ENCODE results near the gene BBC3. TPM values are rescaled to one million over a fixed set of nuclear protein-coding genes. Genes with fewer than 3 reads are reported as not detected.

BBC3 gene
- total RNA-seq, 1 experiment from 2014 or later = 2.7 TPM

- Histone ChIP-seq H3K9me3 (ENCODE audit: low read depth, low read length, poor library complexity, severe bottlenecking) (no peaks in the 10 kb centered on the region), H3K4me1 (ENCODE audit: insufficient read depth, low read length, poor library complexity, severe bottlenecking) (peaks cover 27% of the 10 kb centered on the region), H3K27ac (ENCODE audit: low read depth, low read length, poor library complexity, severe bottlenecking) (no peak overlapping the region), H3K4me3 (ENCODE audit: low read depth, low read length, poor library complexity, severe bottlenecking) (peak overlapping the region; percentile 90), H3K27me3 (replicated peaks; ENCODE audit: insufficient read depth, low read depth, low read length, poor library complexity) (no peaks in the 10 kb centered on the region), H3K36me3 (ENCODE audit: insufficient read depth, low read length, poor library complexity, severe bottlenecking) (no peaks in the 10 kb centered on the region)
- ChIA-PET POLR2A (ENCODE audit: low non-redundant PET) (no interaction called here), CTCF (interaction anchor here (1.5 kb wide), 1 partner anchor 14 kb away, joined by 5 read pairs; no protein-coding TSS in a partner anchor)
- DNase-seq (ENCODE audit: low spot score) = no peak
- no peak for TF ChIP-seq EZH2 (IDR thresholded peaks at IDR 0.05; ENCODE audit: borderline replicate concordance, low read depth, low read length, poor library complexity, severe bottlenecking)
- TF ChIP-seq, protein P1, sequence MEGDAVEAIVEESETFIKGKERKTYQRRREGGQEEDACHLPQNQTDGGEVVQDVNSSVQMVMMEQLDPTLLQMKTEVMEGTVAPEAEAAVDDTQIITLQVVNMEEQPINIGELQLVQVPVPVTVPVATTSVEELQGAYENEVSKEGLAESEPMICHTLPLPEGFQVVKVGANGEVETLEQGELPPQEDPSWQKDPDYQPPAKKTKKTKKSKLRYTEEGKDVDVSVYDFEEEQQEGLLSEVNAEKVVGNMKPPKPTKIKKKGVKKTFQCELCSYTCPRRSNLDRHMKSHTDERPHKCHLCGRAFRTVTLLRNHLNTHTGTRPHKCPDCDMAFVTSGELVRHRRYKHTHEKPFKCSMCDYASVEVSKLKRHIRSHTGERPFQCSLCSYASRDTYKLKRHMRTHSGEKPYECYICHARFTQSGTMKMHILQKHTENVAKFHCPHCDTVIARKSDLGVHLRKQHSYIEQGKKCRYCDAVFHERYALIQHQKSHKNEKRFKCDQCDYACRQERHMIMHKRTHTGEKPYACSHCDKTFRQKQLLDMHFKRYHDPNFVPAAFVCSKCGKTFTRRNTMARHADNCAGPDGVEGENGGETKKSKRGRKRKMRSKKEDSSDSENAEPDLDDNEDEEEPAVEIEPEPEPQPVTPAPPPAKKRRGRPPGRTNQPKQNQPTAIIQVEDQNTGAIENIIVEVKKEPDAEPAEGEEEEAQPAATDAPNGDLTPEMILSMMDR (conservative IDR thresholded peaks at IDR 0.05; ENCODE audit: low read depth, low read length) = no peak
- intact Hi-C loops (cut with micrococcal nuclease; ENCODE audit: unreplicated experiment) = no loop called here
- TSS peak; percentile 83 for BruUV-seq (replicated peaks)
Observed at GRCh38 chr19:47229676-47230053, 1.3 kb downstream of the BBC3 start.

DNA sequence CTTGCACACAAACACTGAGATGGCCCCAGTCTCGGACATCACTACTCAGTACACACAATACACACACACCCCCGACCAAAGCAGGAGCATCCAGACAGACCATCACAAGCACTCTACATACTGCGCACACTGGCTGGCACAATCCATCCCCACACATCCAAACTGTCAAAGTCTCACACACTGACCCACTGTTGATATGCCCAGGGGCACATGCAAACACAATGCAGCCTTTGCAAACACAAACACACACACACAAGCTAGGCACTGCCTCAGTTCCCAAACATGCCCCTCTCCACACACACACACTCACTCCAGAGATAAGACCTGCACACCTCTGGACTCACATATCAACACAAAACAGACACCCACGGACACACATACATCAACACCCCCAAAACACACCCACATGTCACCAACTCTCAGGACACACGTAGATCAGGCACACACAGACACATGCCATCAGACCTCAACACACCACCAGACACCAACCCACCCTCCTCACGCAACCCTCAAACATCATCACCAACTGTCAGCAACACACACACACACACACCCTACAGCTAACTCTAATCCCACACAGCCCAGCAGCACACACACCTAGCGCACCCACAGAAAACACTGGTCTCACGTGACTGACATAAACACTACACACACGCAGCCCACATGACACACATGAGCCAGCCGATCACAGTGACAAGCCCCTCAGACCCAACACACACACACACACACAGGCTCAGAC, 1.9 kb downstream of the BBC3 start:
- H3K4me3 ChIP-seq (ENCODE audit: low read depth, low read length, poor library complexity, severe bottlenecking) = peak overlapping the region; percentile 90
- intact Hi-C loops (cut with micrococcal nuclease; ENCODE audit: unreplicated experiment) = no loop called here
- no peaks in the 10 kb centered on the region for H3K36me3 ChIP-seq (ENCODE audit: insufficient read depth, low read length, poor library complexity, severe bottlenecking)
- no peak for DNase-seq (ENCODE audit: low spot score)
- POLR2A ChIA-PET (ENCODE audit: low non-redundant PET) = no interaction called here
- H3K4me1 ChIP-seq (ENCODE audit: insufficient read depth, low read length, poor library complexity, severe bottlenecking) = peaks cover 27% of the 10 kb centered on the region
- H3K27me3 ChIP-seq (replicated peaks; ENCODE audit: insufficient read depth, low read depth, low read length, poor library complexity) = no peaks in the 10 kb centered on the region
- CTCF ChIA-PET = interaction anchor here (0.5 to 1.5 kb wide), 2 partner anchors 15 to 393 kb away, joined by 4 to 5 read pairs; no protein-coding TSS in a partner anchor
- no peak overlapping the region for H3K27ac ChIP-seq (ENCODE audit: low read depth, low read length, poor library complexity, severe bottlenecking)
- TF ChIP-seq EZH2 (IDR thresholded peaks at IDR 0.05; ENCODE audit: borderline replicate concordance, low read depth, low read length, poor library complexity, severe bottlenecking) = no peak
- TF ChIP-seq, protein P1 (conservative IDR thresholded peaks at IDR 0.05; ENCODE audit: low read depth, low read length) = no peak
- H3K9me3 ChIP-seq (ENCODE audit: low read depth, low read length, poor library complexity, severe bottlenecking) = no peaks in the 10 kb centered on the region
- BruUV-seq (replicated peaks) = no TSS peak

DNA sequence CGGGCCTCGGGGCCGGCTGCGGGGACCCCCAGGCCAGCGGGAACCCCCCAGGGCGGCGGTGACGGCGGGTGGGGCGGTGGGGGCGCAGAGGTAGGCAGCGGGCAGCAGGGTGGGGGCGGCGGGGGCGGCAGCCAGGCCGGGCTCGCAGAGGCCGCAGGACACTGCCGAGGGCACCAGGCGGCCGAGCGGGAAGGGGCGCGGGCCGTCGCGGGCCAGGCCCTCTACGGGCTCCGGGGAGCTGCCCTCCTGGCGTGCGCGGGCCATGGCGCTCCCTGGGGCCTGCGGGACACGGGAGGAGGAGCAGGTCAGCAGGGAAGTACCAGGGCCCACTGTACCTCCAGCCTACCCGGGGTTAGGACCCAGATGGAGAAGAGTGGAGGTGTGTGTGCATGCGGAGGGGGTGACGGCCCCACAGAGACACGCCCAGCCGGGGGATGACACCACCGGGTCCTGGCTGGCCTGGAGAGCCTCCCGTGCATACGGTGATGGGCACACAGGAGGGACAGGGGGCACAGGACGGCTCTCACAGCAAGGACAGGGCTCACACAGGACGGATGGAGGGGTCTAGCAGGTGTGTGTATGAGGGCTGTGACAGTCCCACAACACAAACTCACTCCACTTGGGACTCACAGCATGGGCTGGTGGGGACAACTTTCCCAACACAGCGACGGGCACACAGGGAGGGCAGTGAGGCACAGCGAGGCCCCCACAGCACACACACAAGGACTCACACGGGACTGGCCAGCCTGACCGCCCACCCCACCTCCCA, 2.6 kb downstream of the BBC3 start:
- POLR2A ChIA-PET (ENCODE audit: low non-redundant PET) = no interaction called here
- TF ChIP-seq, protein P1 (conservative IDR thresholded peaks at IDR 0.05; ENCODE audit: low read depth, low read length) = no peak
- TF ChIP-seq EZH2 (IDR thresholded peaks at IDR 0.05; ENCODE audit: borderline replicate concordance, low read depth, low read length, poor library complexity, severe bottlenecking) = no peak
- no TSS peak for BruUV-seq (replicated peaks)
- intact Hi-C loops (cut with micrococcal nuclease; ENCODE audit: unreplicated experiment) = no loop called here
- CTCF ChIA-PET = no interaction called here
- H3K36me3 ChIP-seq (ENCODE audit: insufficient read depth, low read length, poor library complexity, severe bottlenecking) = no peaks in the 10 kb centered on the region
- DNase-seq (ENCODE audit: low spot score) = no peak
- peak overlapping the region; percentile 38 for H3K4me3 ChIP-seq (ENCODE audit: low read depth, low read length, poor library complexity, severe bottlenecking)
- H3K9me3 ChIP-seq (ENCODE audit: low read depth, low read length, poor library complexity, severe bottlenecking) = no peaks in the 10 kb centered on the region
- H3K27ac ChIP-seq (ENCODE audit: low read depth, low read length, poor library complexity, severe bottlenecking) = no peak overlapping the region
- no peaks in the 10 kb centered on the region for H3K27me3 ChIP-seq (replicated peaks; ENCODE audit: insufficient read depth, low read depth, low read length, poor library complexity)
- peaks cover 27% of the 10 kb centered on the region for H3K4me1 ChIP-seq (ENCODE audit: insufficient read depth, low read length, poor library complexity, severe bottlenecking)
